Measurements from ENCODE around the gene S100A5. TPM values are rescaled to one million over a fixed set of nuclear protein-coding genes. Genes with fewer than 3 reads are reported as not detected.

The S100A5 gene
- total RNA-seq, 4 donors from 2014 or later = not detected

GRCh38 chr1:153509729-153510354 is 30.9 kb downstream of the S100A5 start:
- TF ChIP-seq CTCF (IDR thresholded peaks at IDR 0.05) (peak; percentile 35 to 80 (median 68)), POLR2A (IDR thresholded peaks at IDR 0.05) (no peak)
- no peaks in the 10 kb centered on the region for H3K36me3 ChIP-seq
- H3K4me1 ChIP-seq = peaks cover 0 to 11% (median 0%) of the 10 kb centered on the region in 4 donors
- H3K27me3 ChIP-seq = no peaks in the 10 kb centered on the region
- H3K9me3 ChIP-seq = no peaks in the 10 kb centered on the region
- H3K4me3 ChIP-seq = no peak overlapping the region
- no peak overlapping the region for H3K27ac ChIP-seq
- DNase-seq = peak; percentile 59 to 82 (median 78)

GRCh38 chr1:153509036-153509435 is 31.7 kb downstream of the S100A5 start:
- Histone ChIP-seq H3K9me3 (no peaks in the 10 kb centered on the region), H3K4me1 (peaks cover 0 to 10% (median 0%) of the 10 kb centered on the region in 4 donors)

GRCh38 chr1:153507926-153508583 is 32.7 kb downstream of the S100A5 start:
- no peak for DNase-seq
- Histone ChIP-seq H3K9me3 (no peaks in the 10 kb centered on the region), H3K4me3 (no peak overlapping the region), H3K4me1 (peaks cover 0 to 10% (median 0%) of the 10 kb centered on the region in 4 donors), H3K27ac (peak overlapping the region in 2 of 4 donors; percentile 49 to 72), H3K36me3 (no peaks in the 10 kb centered on the region), H3K27me3 (no peaks in the 10 kb centered on the region)
- TF ChIP-seq POLR2A (IDR thresholded peaks at IDR 0.05) = no peak
- no peak for TF ChIP-seq CTCF (IDR thresholded peaks at IDR 0.05)

More at GRCh38 chr1:153509036-153509435, 31.7 kb downstream of the S100A5 start:
- Histone ChIP-seq H3K36me3 (no peaks in the 10 kb centered on the region), H3K4me3 (no peak overlapping the region), H3K27ac (no peak overlapping the region), H3K27me3 (no peaks in the 10 kb centered on the region)
- TF ChIP-seq POLR2A (IDR thresholded peaks at IDR 0.05) (no peak), CTCF (IDR thresholded peaks at IDR 0.05) (no peak)
- DNase-seq = no peak

GRCh38 chr1:153506831-153507413 is 33.8 kb downstream of the S100A5 start:
- Histone ChIP-seq H3K4me1 (peaks cover 0 to 10% (median 0%) of the 10 kb centered on the region in 4 donors), H3K4me3 (no peak overlapping the region), H3K27ac (peak overlapping the region; percentile 40 to 72 (median 50)), H3K27me3 (no peaks in the 10 kb centered on the region), H3K36me3 (no peaks in the 10 kb centered on the region), H3K9me3 (no peaks in the 10 kb centered on the region)
- TF ChIP-seq POLR2A (IDR thresholded peaks at IDR 0.05) (no peak), CTCF (IDR thresholded peaks at IDR 0.05) (no peak)
- peak; percentile 40 to 84 (median 64) for DNase-seq

- H3K36me3 ChIP-seq = no peaks in the 10 kb centered on the region
- no peak for DNase-seq
- no peaks in the 10 kb centered on the region for H3K9me3 ChIP-seq
- peaks cover 0 to 10% (median 0%) of the 10 kb centered on the region in 4 donors for H3K4me1 ChIP-seq
- no peaks in the 10 kb centered on the region for H3K27me3 ChIP-seq
- TF ChIP-seq CTCF (IDR thresholded peaks at IDR 0.05) (no peak), POLR2A (IDR thresholded peaks at IDR 0.05) (no peak)
- H3K4me3 ChIP-seq = no peak overlapping the region
- H3K27ac ChIP-seq = peak overlapping the region in 3 of 4 donors; percentile 49 to 72 (median 51)
Measured at GRCh38 chr1:153506386-153506785, 34.3 kb downstream of the S100A5 start.
